HepG2 (cell line): ENCODE data around the gene NDRG3. TPM values are rescaled to one million over a fixed set of nuclear protein-coding genes. Genes with fewer than 3 reads are reported as not detected.
A peak's percentile ranks its signal among the peaks of the same experiment; 100 is the strongest.

Experiments used
- ELK4 ChIP-seq: sonication (generic); formaldehyde crosslinking; IDR thresholded peaks from 2 replicates; pipeline ENCODE4 v1.9.0; 2021; ENCODE audit warnings: missing genetic modification reagents, borderline replicate concordance
- ETV6 ChIP-seq: sonication (generic); formaldehyde crosslinking; conservative IDR thresholded peaks from 2 replicates; pipeline ENCODE4 v1.4.0; 2020; ENCODE audit warnings: missing genetic modification reagents
- HDAC1 ChIP-seq: sonication (generic); formaldehyde crosslinking; IDR thresholded peaks from 2 replicates; pipeline ENCODE4 v1.5.1; 2020; ENCODE audit warnings: mild to moderate bottlenecking, missing genetic modification reagents
- LRRFIP1 ChIP-seq: sonication (generic); formaldehyde crosslinking; conservative IDR thresholded peaks from 2 replicates; pipeline ENCODE4 v1.4.0; 2020; ENCODE audit warnings: missing genetic modification reagents
- RCOR2 ChIP-seq: IDR thresholded peaks from 2 replicates; pipeline ENCODE4 v1.6.1; 2016; ENCODE audit warnings: missing biosample characterization, missing genetic modification reagents
- STAG1 ChIP-seq: sonication (generic); formaldehyde crosslinking; IDR thresholded peaks from 2 replicates; pipeline ENCODE4 v1.4.0; 2020; ENCODE audit warnings: missing genetic modification reagents
- ZMYM3 ChIP-seq: sonication (generic); formaldehyde crosslinking; IDR thresholded peaks from 2 replicates; pipeline ENCODE4 v1.5.1; 2020; ENCODE audit warnings: mild to moderate bottlenecking, missing genetic modification reagents
- ZNF224 ChIP-seq: sonication (generic); formaldehyde crosslinking; IDR thresholded peaks from 2 replicates; pipeline ENCODE4 v1.5.0; 2020; ENCODE audit warnings: mild to moderate bottlenecking, missing genetic modification reagents
- ZNF367 ChIP-seq: sonication (generic); formaldehyde crosslinking; IDR thresholded peaks from 2 replicates; pipeline ENCODE4 v1.4.0; 2020; ENCODE audit warnings: missing genetic modification reagents, borderline replicate concordance
- ZNF512 ChIP-seq: sonication (generic); formaldehyde crosslinking; IDR thresholded peaks from 2 replicates; pipeline ENCODE4 v1.4.0; 2020; ENCODE audit warnings: mild to moderate bottlenecking, missing genetic modification reagents
- ZNF574 ChIP-seq: sonication (generic); formaldehyde crosslinking; IDR thresholded peaks from 2 replicates; pipeline ENCODE4 v1.4.0; 2020; ENCODE audit warnings: missing genetic modification reagents
- ZNF615 ChIP-seq: sonication (generic); formaldehyde crosslinking; IDR thresholded peaks from 2 replicates; pipeline ENCODE4 v1.5.0; 2020; ENCODE audit warnings: mild to moderate bottlenecking, missing genetic modification reagents, borderline replicate concordance
- polyA plus RNA-seq, 8 experiments: library from polyadenylated mRNA; depleted of rRNA in 3 of 8; stranded (reverse) in 7 of 8; unstranded in 1 of 8; fragments of >200 nt; fragmentation: Illumina TruSeq in 4 of 8; extraction: Trizol in 4 of 8; gene quantifications; 2 replicates each; pipeline versions ENCODE4 v1.2.1 to v1.2.3, GENCODE V29; 2011 to 2016; ENCODE audit warnings: low read depth in 4 of 8, missing spikeins in 1 of 8, mixed read lengths in 1 of 8; ENCODE audit not compliant: insufficient read depth in 1 of 8
- total RNA-seq, 5 experiments: library from RNA; depleted of rRNA; stranded (reverse); fragments of >200 nt; fragmentation: Illumina TruSeq; extraction: Trizol; gene quantifications; 2 replicates each; pipeline ENCODE4 v1.2.3, GENCODE V29; 2016; ENCODE audit warnings: low read depth in 1 of 5
- TF ChIP-seq, protein P1 (sequence below): sonication (generic); formaldehyde crosslinking; conservative IDR thresholded peaks from 2 replicates; pipeline ENCODE4 v1.5.0; 2020; ENCODE audit warnings: missing genetic modification reagents

The NDRG3 gene
- total and polyA plus RNA-seq, 2 of the 13 experiments (the other 11 are each of a cell fraction or from before 2014, with no cell fraction given), result 36.0 to 40.5 TPM

GRCh38 chr20:36745927-36746659 is at the start of gene NDRG3 (continued):
- TF ChIP-seq LRRFIP1 (CRISPR knock-in tag), result no peak
- no peak; the same call in 1 of the 2 replicates for TF ChIP-seq RCOR2 (CRISPR knock-in tag)
- no peak for TF ChIP-seq ZNF615 (CRISPR knock-in tag)
- no peak for TF ChIP-seq ETV6 (CRISPR knock-in tag)
- TF ChIP-seq, protein P1, sequence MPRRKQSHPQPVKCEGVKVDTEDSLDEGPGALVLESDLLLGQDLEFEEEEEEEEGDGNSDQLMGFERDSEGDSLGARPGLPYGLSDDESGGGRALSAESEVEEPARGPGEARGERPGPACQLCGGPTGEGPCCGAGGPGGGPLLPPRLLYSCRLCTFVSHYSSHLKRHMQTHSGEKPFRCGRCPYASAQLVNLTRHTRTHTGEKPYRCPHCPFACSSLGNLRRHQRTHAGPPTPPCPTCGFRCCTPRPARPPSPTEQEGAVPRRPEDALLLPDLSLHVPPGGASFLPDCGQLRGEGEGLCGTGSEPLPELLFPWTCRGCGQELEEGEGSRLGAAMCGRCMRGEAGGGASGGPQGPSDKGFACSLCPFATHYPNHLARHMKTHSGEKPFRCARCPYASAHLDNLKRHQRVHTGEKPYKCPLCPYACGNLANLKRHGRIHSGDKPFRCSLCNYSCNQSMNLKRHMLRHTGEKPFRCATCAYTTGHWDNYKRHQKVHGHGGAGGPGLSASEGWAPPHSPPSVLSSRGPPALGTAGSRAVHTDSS (CRISPR knock-in tag), result 0 out of 2 replicates have a peak, but pooled peaks have one; percentile 20
- TF ChIP-seq ZNF367 (CRISPR knock-in tag), result no peak
- no peak for TF ChIP-seq ELK4 (CRISPR knock-in tag)
- peak; percentile 78 for TF ChIP-seq ZNF574 (CRISPR knock-in tag)
- TF ChIP-seq ZNF224 (CRISPR knock-in tag), result no peak
- no peak; the same call in 1 of the 2 replicates for TF ChIP-seq HDAC1 (CRISPR knock-in tag)
- no peak for TF ChIP-seq ZNF512 (CRISPR knock-in tag)
- no peak for TF ChIP-seq ZMYM3 (CRISPR knock-in tag)
- peak; percentile 36; the same call in 1 of the 2 replicates for TF ChIP-seq STAG1 (CRISPR knock-in tag)
